Measurements from ENCODE around the gene SCAF8. TPM values are rescaled to one million over a fixed set of nuclear protein-coding genes. Genes with fewer than 3 reads are reported as not detected.

SCAF8 gene

DNA sequence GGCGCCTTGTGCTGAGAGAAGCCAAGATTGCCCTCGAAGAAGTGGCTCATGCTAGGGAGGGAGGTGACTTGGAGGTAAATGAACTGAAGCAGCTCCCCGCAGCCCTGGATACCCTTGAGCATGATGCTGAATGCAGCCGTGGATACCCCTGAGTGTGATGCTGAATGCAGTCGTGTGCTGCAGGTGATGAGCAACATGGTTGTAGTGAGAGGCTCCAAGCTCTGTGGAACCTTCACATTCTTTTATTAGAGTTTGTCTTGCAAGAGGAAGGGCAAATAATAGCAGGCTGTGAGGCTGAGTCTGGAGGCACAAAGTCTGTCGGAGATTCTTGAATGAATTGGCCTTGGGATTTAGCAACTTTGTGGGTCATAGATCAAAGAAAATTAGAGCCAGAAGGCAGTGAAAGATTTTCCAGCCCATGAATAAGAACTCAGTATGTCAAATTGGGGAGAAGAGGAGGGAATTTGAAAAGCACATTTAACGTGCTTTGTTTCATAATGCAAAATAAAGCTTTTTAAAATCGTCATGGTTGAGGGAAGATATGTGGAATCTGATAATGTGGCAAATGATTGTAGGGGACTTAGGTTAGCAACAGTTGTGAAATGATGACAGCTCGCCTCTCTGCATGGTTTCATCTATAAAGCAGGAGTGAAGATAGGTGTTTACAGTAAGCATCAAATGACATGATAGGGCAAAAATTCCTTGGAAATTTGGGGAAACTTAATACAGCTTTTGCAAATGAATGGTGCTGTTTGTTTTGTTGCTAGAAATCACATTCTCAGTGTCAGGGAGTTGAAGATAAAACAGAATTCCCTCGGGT lies 141.8 kb downstream of the SCAF8 start:
- WGBS (ENCODE audit: extremely low coverage, insufficient coverage, low lambda C conversion rate) = no CpG with 5 or more reads among the region's 10 CpGs

DNA sequence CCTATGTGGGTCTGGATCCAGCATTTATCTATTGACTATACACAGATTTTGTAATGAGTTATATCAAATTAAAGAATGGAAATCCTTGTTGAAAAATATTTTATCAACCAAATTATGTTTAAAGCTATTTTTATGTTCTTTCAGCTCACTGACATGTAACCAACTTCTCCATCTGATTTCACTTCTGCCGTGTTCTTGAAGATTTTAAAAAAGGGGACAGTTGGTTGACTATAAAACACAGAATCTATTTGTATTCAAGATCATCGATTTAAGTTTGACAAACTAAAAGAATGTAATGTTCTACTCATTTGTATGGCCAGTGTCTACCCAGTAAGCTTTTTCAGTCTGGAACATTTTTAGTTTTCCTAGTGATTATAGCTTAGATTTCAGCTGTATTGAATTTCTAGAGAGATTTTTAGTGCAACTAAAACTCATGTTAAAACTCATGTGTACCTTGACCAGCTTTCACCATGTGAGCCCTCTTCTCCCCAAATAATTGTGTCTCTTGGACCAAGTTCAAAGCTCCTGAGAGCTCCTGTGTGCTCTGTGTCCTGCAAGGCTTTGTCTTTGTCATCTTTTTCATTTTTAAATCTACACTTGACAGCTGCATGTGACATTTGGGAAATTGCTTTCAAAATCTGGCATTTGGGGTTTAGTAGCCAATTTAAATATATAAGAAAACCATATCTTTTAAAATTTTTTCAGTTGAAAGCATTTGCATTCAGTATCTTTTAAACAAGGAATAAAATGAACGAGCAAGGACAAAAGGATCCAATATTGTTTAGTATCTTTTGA lies 143.5 kb downstream of the SCAF8 start:
- Histone ChIP-seq H3K27ac (ENCODE audit: low read depth, low read length) (no peak overlapping the region), H3K79me2 (ENCODE audit: control insufficient read depth, insufficient read depth, low read length) (peaks cover 2% of the 10 kb centered on the region), H3K56ac (ENCODE audit: low read length) (no peak overlapping the region), H3K4ac (ENCODE audit: low read depth, low read length) (no peak overlapping the region), H3K23ac (ENCODE audit: low read length) (no peak overlapping the region), H3K4me3 (ENCODE audit: low read length) (no peak overlapping the region), H3K9ac (ENCODE audit: low read length) (no peak overlapping the region), H3K79me1 (ENCODE audit: low read length) (peaks cover 12% of the 10 kb centered on the region), H3K4me2 (ENCODE audit: low read length) (no peak overlapping the region), H2BK120ac (ENCODE audit: low read depth, low read length) (no peak overlapping the region), H3K36me3 (ENCODE audit: control insufficient read depth, insufficient read depth, low read length) (no peaks in the 10 kb centered on the region), H4K5ac (ENCODE audit: low read length) (no peak overlapping the region), H2BK15ac (replicated peaks; ENCODE audit: low read depth) (no peak overlapping the region), H2AK5ac (ENCODE audit: low read length) (no peak overlapping the region), H3K18ac (ENCODE audit: low read length) (no peak overlapping the region), H3K4me1 (ENCODE audit: control insufficient read depth, low read depth, low read length) (peaks cover 11% of the 10 kb centered on the region), H2BK5ac (ENCODE audit: low read length) (no peak overlapping the region), H3K27me3 (ENCODE audit: insufficient read depth, low read length, poor library complexity) (no peaks in the 10 kb centered on the region), H4K8ac (ENCODE audit: low read depth, low read length) (no peak overlapping the region)
- DNase-seq = no peak
- WGBS (ENCODE audit: extremely low coverage, insufficient coverage, low lambda C conversion rate) = no CpG with 5 or more reads among the region's 3 CpGs

More for the DNA sequence above, 141.8 kb downstream of the SCAF8 start:
- no peak overlapping the region for H4K8ac ChIP-seq (ENCODE audit: low read depth, low read length)
- H2BK15ac ChIP-seq (replicated peaks; ENCODE audit: low read depth) = no peak overlapping the region
- H3K27ac ChIP-seq (ENCODE audit: low read depth, low read length) = peak overlapping the region; percentile 39
- peak overlapping the region; percentile 19 for H2BK5ac ChIP-seq (ENCODE audit: low read length)
- H3K18ac ChIP-seq (ENCODE audit: low read length) = no peak overlapping the region
- H4K5ac ChIP-seq (ENCODE audit: low read length) = no peak overlapping the region
- no peak overlapping the region for H2AK5ac ChIP-seq (ENCODE audit: low read length)
- H3K27me3 ChIP-seq (ENCODE audit: insufficient read depth, low read length, poor library complexity) = no peaks in the 10 kb centered on the region
- no peak overlapping the region for H3K4ac ChIP-seq (ENCODE audit: low read depth, low read length)
- H3K4me3 ChIP-seq (ENCODE audit: low read length) = no peak overlapping the region
- peak overlapping the region; percentile 27 for H3K56ac ChIP-seq (ENCODE audit: low read length)
- peaks cover 12% of the 10 kb centered on the region for H3K79me1 ChIP-seq (ENCODE audit: low read length)
- H3K23ac ChIP-seq (ENCODE audit: low read length) = no peak overlapping the region
- H2BK120ac ChIP-seq (ENCODE audit: low read depth, low read length) = no peak overlapping the region
- H3K4me1 ChIP-seq (ENCODE audit: control insufficient read depth, low read depth, low read length) = peaks cover 11% of the 10 kb centered on the region
- peak; percentile 64 for DNase-seq
- no peak overlapping the region for H3K4me2 ChIP-seq (ENCODE audit: low read length)
- H3K36me3 ChIP-seq (ENCODE audit: control insufficient read depth, insufficient read depth, low read length) = no peaks in the 10 kb centered on the region
- H3K9ac ChIP-seq (ENCODE audit: low read length) = no peak overlapping the region
- peaks cover 2% of the 10 kb centered on the region for H3K79me2 ChIP-seq (ENCODE audit: control insufficient read depth, insufficient read depth, low read length)

DNA sequence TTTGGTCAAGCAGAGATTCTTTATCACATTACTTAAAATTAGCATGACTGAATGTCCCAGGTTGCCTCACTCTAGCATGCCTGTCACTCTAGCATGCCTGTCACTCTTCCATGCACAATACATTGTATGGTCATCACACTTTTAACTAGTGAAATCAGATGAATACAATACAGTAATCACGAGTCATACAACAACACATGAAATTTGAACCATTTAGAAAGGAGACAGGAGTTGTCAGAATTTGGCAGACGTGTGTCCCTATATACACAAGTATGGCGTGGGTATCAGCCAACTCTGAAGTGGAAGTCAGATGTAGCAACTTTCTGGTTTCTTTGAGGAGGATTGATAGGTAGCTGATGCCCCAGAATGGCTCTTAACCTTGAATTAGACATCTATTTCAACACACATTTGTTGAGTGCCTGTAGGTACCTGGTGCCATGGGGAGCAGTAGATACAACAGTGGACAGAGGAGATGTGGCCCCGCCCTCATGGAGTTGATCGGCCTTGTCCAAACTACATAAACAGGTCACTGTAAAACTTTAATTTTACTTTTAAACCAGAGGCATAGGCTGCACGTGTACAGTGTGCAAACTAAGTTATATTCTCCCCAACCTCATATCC lies 145.8 kb downstream of the SCAF8 start:
- no CpG with 5 or more reads among the region's 6 CpGs for WGBS (ENCODE audit: extremely low coverage, insufficient coverage, low lambda C conversion rate)
- no peak overlapping the region for H4K5ac ChIP-seq (ENCODE audit: low read length)
- DNase-seq = no peak
- H3K79me2 ChIP-seq (ENCODE audit: control insufficient read depth, insufficient read depth, low read length) = peaks cover 2% of the 10 kb centered on the region
- no peak overlapping the region for H3K23ac ChIP-seq (ENCODE audit: low read length)
- no peak overlapping the region for H3K56ac ChIP-seq (ENCODE audit: low read length)
- H3K4me2 ChIP-seq (ENCODE audit: low read length) = no peak overlapping the region
- H3K27me3 ChIP-seq (ENCODE audit: insufficient read depth, low read length, poor library complexity) = no peaks in the 10 kb centered on the region
- H3K18ac ChIP-seq (ENCODE audit: low read length) = no peak overlapping the region
- no peaks in the 10 kb centered on the region for H3K36me3 ChIP-seq (ENCODE audit: control insufficient read depth, insufficient read depth, low read length)
- H4K8ac ChIP-seq (ENCODE audit: low read depth, low read length) = no peak overlapping the region
- H3K4me1 ChIP-seq (ENCODE audit: control insufficient read depth, low read depth, low read length) = peaks cover 11% of the 10 kb centered on the region
- no peak overlapping the region for H2BK120ac ChIP-seq (ENCODE audit: low read depth, low read length)
- peaks cover 11% of the 10 kb centered on the region for H3K79me1 ChIP-seq (ENCODE audit: low read length)
- H3K4me3 ChIP-seq (ENCODE audit: low read length) = no peak overlapping the region
- no peak overlapping the region for H3K9ac ChIP-seq (ENCODE audit: low read length)
- H3K27ac ChIP-seq (ENCODE audit: low read depth, low read length) = no peak overlapping the region
- H3K4ac ChIP-seq (ENCODE audit: low read depth, low read length) = no peak overlapping the region
- H2AK5ac ChIP-seq (ENCODE audit: low read length) = peak overlapping the region; percentile 33
- H2BK15ac ChIP-seq (replicated peaks; ENCODE audit: low read depth) = no peak overlapping the region
- H2BK5ac ChIP-seq (ENCODE audit: low read length) = peak overlapping the region; percentile 24

DNA sequence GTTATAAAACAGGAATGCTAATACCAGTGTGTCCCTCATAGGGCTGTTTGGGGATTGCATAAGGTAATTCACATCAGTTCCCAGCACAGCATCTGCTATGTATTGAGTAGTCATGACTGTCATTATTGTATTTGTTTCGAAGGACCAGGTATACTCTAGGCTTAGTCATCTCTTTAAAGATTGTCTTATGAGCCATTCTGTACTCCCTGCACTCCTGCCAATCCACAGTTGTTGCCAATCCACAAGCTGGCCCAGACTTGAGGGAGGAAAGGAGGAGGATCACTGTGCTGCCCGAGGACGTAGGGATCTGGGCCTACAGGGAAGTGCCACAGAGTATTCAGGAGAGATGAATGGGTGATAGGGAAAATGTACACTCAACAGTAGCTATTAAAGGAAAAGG lies 148.9 kb downstream of the SCAF8 start:
- no CpG with 5 or more reads among the region's 3 CpGs for WGBS (ENCODE audit: extremely low coverage, insufficient coverage, low lambda C conversion rate)

More for the DNA sequence above, 148.9 kb downstream of the SCAF8 start:
- Histone ChIP-seq H3K79me2 (ENCODE audit: control insufficient read depth, insufficient read depth, low read length) (peaks cover 2% of the 10 kb centered on the region), H3K4me1 (ENCODE audit: control insufficient read depth, low read depth, low read length) (peaks cover 6% of the 10 kb centered on the region), H4K5ac (ENCODE audit: low read length) (no peak overlapping the region), H3K36me3 (ENCODE audit: control insufficient read depth, insufficient read depth, low read length) (no peaks in the 10 kb centered on the region), H2BK120ac (ENCODE audit: low read depth, low read length) (no peak overlapping the region), H3K4ac (ENCODE audit: low read depth, low read length) (no peak overlapping the region), H3K79me1 (ENCODE audit: low read length) (peaks cover 11% of the 10 kb centered on the region), H3K27ac (ENCODE audit: low read depth, low read length) (no peak overlapping the region), H2BK5ac (ENCODE audit: low read length) (no peak overlapping the region), H3K4me3 (ENCODE audit: low read length) (no peak overlapping the region), H4K8ac (ENCODE audit: low read depth, low read length) (no peak overlapping the region), H3K4me2 (ENCODE audit: low read length) (no peak overlapping the region), H3K9ac (ENCODE audit: low read length) (no peak overlapping the region), H3K18ac (ENCODE audit: low read length) (no peak overlapping the region), H3K56ac (ENCODE audit: low read length) (no peak overlapping the region), H2AK5ac (ENCODE audit: low read length) (no peak overlapping the region), H3K23ac (ENCODE audit: low read length) (no peak overlapping the region), H3K27me3 (ENCODE audit: insufficient read depth, low read length, poor library complexity) (no peaks in the 10 kb centered on the region), H2BK15ac (replicated peaks; ENCODE audit: low read depth) (no peak overlapping the region)
- DNase-seq = no peak

Small RNA genes within 50 kb of the gene (small RNA-seq; reads per million reads assigned to genes)
- gene MIR1273C (ENCODE audit: insufficient read depth) = not detected
- gene RNU6-824P (ENCODE audit: insufficient read depth) = not detected
